Neural progenitor cell (in vitro differentiated cells): ENCODE results near the gene MPND. TPM values are rescaled to one million over a fixed set of nuclear protein-coding genes. Genes with fewer than 3 reads are reported as not detected.
A peak's percentile ranks its signal among the peaks of the same experiment; 100 is the strongest.

Experiments used
- DNase-seq: peaks from one replicate; pipeline ENCODE4 v3.0.0-alpha.2; 2016; ENCODE audit warnings: low spot score
- H2AFZ ChIP-seq: fragments of 200-600 bp; sonication (generic); replicated peaks from 2 replicates; pipeline ENCODE4 v1.6.1; 2016; ENCODE audit warnings: antibody characterized with exemption
- H3F3A ChIP-seq: fragments of 200-600 bp; sonication (generic); 2 replicates; pipeline ENCODE4 v1.6.1; 2016; ENCODE audit warnings: antibody characterized with exemption, low read depth
- H3K27ac ChIP-seq: fragments of 200-600 bp; sonication (generic); 2 replicates; pipeline ENCODE4 v1.5.1; 2016; ENCODE audit warnings: mild to moderate bottlenecking
- H3K27me3 ChIP-seq: fragments of 200-600 bp; sonication (generic); 2 replicates; pipeline ENCODE4 v1.6.1; 2016; ENCODE audit warnings: mild to moderate bottlenecking, moderate library complexity
- H3K36me3 ChIP-seq: fragments of 200-600 bp; sonication (generic); 2 replicates; pipeline ENCODE4 v1.5.1; 2016
- H3K4me1 ChIP-seq: fragments of 200-600 bp; sonication (generic); 2 replicates; pipeline ENCODE4 v1.6.1; 2016; ENCODE audit warnings: mixed run types
- H3K4me2 ChIP-seq: fragments of 200-600 bp; sonication (generic); 2 replicates; pipeline ENCODE4 v1.6.1; 2016
- H3K4me3 ChIP-seq: fragments of 200-600 bp; sonication (generic); 2 replicates; pipeline ENCODE4 v1.5.1; 2016
- H3K79me2 ChIP-seq: fragments of 200-600 bp; sonication (generic); 2 replicates; pipeline ENCODE4 v1.6.1; 2016; ENCODE audit warnings: low read depth
- H3K9ac ChIP-seq: fragments of 200-600 bp; sonication (generic); 2 replicates; pipeline ENCODE4 v1.6.1; 2016
- H3K9me3 ChIP-seq: fragments of 200-600 bp; sonication (generic); 2 replicates; pipeline ENCODE4 v1.5.1; 2016; ENCODE audit warnings: low read depth
- H4K20me1 ChIP-seq: fragments of 200-600 bp; sonication (generic); 2 replicates; pipeline ENCODE4 v1.6.1; 2016; ENCODE audit warnings: low read depth
- H3K27ac Mint-ChIP-seq: 3 replicates; pipeline ENCODE4 v1.8.0; 2021; ENCODE audit warnings: mixed read lengths
- H3K27me3 Mint-ChIP-seq: 2 replicates; pipeline ENCODE4 v1.8.0; 2022; ENCODE audit warnings: low read depth, mild to moderate bottlenecking, inconsistent platforms, moderate library complexity, mixed read lengths; ENCODE audit not compliant: insufficient read depth
- H3K36me3 Mint-ChIP-seq: 3 replicates; pipeline ENCODE4 v1.8.0; 2021; ENCODE audit warnings: mixed read lengths
- H3K4me1 Mint-ChIP-seq: 3 replicates; pipeline ENCODE4 v1.8.0; 2021; ENCODE audit warnings: mixed read lengths
- H3K4me3 Mint-ChIP-seq: 3 replicates; pipeline ENCODE4 v1.8.0; 2021; ENCODE audit warnings: mild to moderate bottlenecking, moderate library complexity, mixed read lengths
- H3K9me3 Mint-ChIP-seq: 3 replicates; pipeline ENCODE4 v1.8.0; 2020; ENCODE audit warnings: mixed read lengths
- EZH2 ChIP-seq: fragments of 200-600 bp; sonication (generic); IDR thresholded peaks from 2 replicates; pipeline ENCODE4 v1.6.1; 2017; ENCODE audit warnings: antibody characterized with exemption, mild to moderate bottlenecking, moderate library complexity
- EZH2phosphoT487 ChIP-seq: fragments of 200-600 bp; sonication (generic); IDR thresholded peaks from 2 replicates; pipeline ENCODE4 v1.6.1; 2017; ENCODE audit warnings: antibody characterized with exemption
- total RNA-seq: library from RNA; depleted of rRNA; stranded (reverse); fragments of >200 nt; gene quantifications from 2 replicates; pipeline ENCODE4 v1.2.3, GENCODE V29; 2015; ENCODE audit warnings: low replicate concordance
- TF ChIP-seq, protein P1 (sequence below): fragments of 200-600 bp; sonication (generic); IDR thresholded peaks from 2 replicates; pipeline ENCODE4 v1.5.1; 2017; ENCODE audit warnings: antibody characterized with exemption, mild to moderate bottlenecking

The MPND gene
- total RNA-seq, 1 donor from 2014 or later: 10.6 TPM

GRCh38 chr19:4401769-4402170 lies 58.4 kb downstream of the MPND start:
- Histone ChIP-seq H3K4me2 (peak overlapping the region; percentile 87), H3K27ac (no peak overlapping the region), H3F3A (peaks cover 50% of the 10 kb centered on the region), H2AFZ (peak overlapping the region; percentile 21), H3K79me2 (peaks cover 77% of the 10 kb centered on the region), H3K27me3 (no peaks in the 10 kb centered on the region), H4K20me1 (peaks cover 71% of the 10 kb centered on the region), H3K9me3 (no peaks in the 10 kb centered on the region), H3K4me3 (peak overlapping the region; percentile 49), H3K36me3 (no peaks in the 10 kb centered on the region), H3K9ac (peak overlapping the region; percentile 9), H3K4me1 (peaks cover 34% of the 10 kb centered on the region)
- TF ChIP-seq, protein P1, sequence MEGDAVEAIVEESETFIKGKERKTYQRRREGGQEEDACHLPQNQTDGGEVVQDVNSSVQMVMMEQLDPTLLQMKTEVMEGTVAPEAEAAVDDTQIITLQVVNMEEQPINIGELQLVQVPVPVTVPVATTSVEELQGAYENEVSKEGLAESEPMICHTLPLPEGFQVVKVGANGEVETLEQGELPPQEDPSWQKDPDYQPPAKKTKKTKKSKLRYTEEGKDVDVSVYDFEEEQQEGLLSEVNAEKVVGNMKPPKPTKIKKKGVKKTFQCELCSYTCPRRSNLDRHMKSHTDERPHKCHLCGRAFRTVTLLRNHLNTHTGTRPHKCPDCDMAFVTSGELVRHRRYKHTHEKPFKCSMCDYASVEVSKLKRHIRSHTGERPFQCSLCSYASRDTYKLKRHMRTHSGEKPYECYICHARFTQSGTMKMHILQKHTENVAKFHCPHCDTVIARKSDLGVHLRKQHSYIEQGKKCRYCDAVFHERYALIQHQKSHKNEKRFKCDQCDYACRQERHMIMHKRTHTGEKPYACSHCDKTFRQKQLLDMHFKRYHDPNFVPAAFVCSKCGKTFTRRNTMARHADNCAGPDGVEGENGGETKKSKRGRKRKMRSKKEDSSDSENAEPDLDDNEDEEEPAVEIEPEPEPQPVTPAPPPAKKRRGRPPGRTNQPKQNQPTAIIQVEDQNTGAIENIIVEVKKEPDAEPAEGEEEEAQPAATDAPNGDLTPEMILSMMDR: no peak
- TF ChIP-seq EZH2phosphoT487 (no peak), EZH2 (no peak)
- Mint-ChIP-seq H3K4me1 (peaks cover 49% of the 10 kb centered on the region), H3K4me3 (peak overlapping the region; percentile 96), H3K9me3 (no peaks in the 10 kb centered on the region), H3K27ac (peak overlapping the region; percentile 89), H3K36me3 (peaks cover 20% of the 10 kb centered on the region), H3K27me3 (no peaks in the 10 kb centered on the region)
- DNase-seq: no peak

DNA sequence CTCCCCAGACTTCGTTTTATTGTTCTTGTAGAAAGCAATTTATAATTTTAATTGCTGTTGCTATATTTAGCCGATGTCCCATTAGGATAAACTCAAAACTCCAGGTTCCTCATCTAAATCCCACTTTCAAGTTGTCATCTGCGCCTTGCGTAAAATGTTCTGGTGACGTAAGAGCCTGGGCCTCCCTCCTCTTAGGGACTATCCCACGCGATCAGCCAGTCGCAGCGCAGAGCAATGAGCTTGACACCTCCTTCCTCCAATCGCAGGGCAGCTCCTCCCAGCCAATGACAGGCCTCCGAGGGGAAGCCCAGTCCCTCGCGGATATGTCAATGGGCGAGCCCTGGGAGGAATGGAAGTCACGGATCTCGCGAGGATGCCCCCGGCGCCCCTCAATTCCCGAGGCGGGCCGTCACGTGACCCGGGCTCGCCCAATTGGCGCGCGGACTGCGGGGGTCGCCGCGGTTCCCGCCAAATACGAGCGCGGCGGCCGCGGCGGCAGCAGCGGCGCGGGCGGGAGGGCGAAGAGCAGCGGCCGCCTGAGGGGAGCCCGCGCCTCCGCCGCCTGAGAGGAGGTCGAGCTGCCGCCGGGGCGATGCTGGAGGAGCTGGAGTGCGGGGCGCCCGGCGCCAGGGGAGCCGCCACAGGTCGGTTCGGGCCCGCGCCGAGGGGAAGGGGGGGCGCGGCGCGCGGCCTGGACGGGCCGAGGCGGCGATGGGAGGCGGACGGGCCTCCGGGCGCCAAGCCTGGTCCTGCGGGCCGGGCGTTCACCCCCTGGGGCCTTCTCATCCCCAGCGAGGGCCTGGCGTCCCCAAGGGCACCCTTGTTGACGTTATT lies 59.0 kb downstream of the MPND start, which contains the start of gene CHAF1A:
CHAF1A (plus strand) TSS at position 470 of the 834 bp plus-strand sequence; CDS start at position 593, 123 bp downstream.
- peak; percentile 100 for DNase-seq
- TF ChIP-seq EZH2 (no peak), EZH2phosphoT487 (no peak)
- TF ChIP-seq, protein P1: no peak
- H3K4me3 Mint-ChIP-seq: peak within 1 kb of the TSS; percentile 96
- peak within 1 kb of the TSS; percentile 21 for H2AFZ ChIP-seq
- H3K27ac ChIP-seq: no peak within 1 kb of the TSS
- H3F3A ChIP-seq: peaks cover 46% of the 10 kb centered on the region
- H3K4me1 ChIP-seq: peaks cover 28% of the 10 kb centered on the region
- peaks cover 71% of the 10 kb centered on the region for H4K20me1 ChIP-seq
- peak within 1 kb of the TSS; percentile 89 for H3K27ac Mint-ChIP-seq
- H3K79me2 ChIP-seq: peaks cover 77% of the 10 kb centered on the region
- H3K9me3 Mint-ChIP-seq: no peaks in the 10 kb centered on the region
- peak within 1 kb of the TSS; percentile 96 for H3K9ac ChIP-seq
- peak within 1 kb of the TSS; percentile 97 for H3K4me3 ChIP-seq
- no peaks in the 10 kb centered on the region for H3K9me3 ChIP-seq
- peaks cover 44% of the 10 kb centered on the region for H3K4me1 Mint-ChIP-seq
- peak within 1 kb of the TSS; percentile 100 for H3K4me2 ChIP-seq
- H3K36me3 Mint-ChIP-seq: peaks cover 18% of the 10 kb centered on the region
- no peaks in the 10 kb centered on the region for H3K27me3 Mint-ChIP-seq
- no peaks in the 10 kb centered on the region for H3K36me3 ChIP-seq
- H3K27me3 ChIP-seq: no peaks in the 10 kb centered on the region

- Mint-ChIP-seq H3K4me3 (peak overlapping the region; percentile 96), H3K9me3 (no peaks in the 10 kb centered on the region), H3K36me3 (peaks cover 16% of the 10 kb centered on the region), H3K4me1 (peaks cover 42% of the 10 kb centered on the region), H3K27ac (peak overlapping the region; percentile 74), H3K27me3 (no peaks in the 10 kb centered on the region)
- TF ChIP-seq, protein P1: no peak
- TF ChIP-seq EZH2phosphoT487 (no peak), EZH2 (no peak)
- Histone ChIP-seq H3K4me2 (peak overlapping the region; percentile 100), H3K27ac (no peak overlapping the region), H2AFZ (peak overlapping the region; percentile 19), H3K9ac (peak overlapping the region; percentile 96), H3K79me2 (peaks cover 77% of the 10 kb centered on the region), H3K4me1 (peaks cover 23% of the 10 kb centered on the region), H3K4me3 (peak overlapping the region; percentile 97), H4K20me1 (peaks cover 70% of the 10 kb centered on the region), H3K36me3 (no peaks in the 10 kb centered on the region), H3K27me3 (no peaks in the 10 kb centered on the region), H3F3A (peaks cover 41% of the 10 kb centered on the region), H3K9me3 (no peaks in the 10 kb centered on the region)
- peak; percentile 40 for DNase-seq
Measured at GRCh38 chr19:4403005-4403761, 59.8 kb downstream of the MPND start.
